IgD-negative memory B cell (primary cell): ENCODE results near the gene PDS5B. TPM values are rescaled to one million over a fixed set of nuclear protein-coding genes. Genes with fewer than 3 reads are reported as not detected.

Experiments
- H3K27ac Mint-ChIP-seq, 3 donors: one replicate each; pipeline ENCODE4 v1.8.0; 2020 to 2022; ENCODE audit warnings: mild to moderate bottlenecking in 3 of 3, mixed read lengths in 3 of 3, moderate library complexity in 1 of 3
- H3K27me3 Mint-ChIP-seq: one replicate; pipeline ENCODE4 v1.8.0; 2021; ENCODE audit warnings: mixed read lengths
- H3K36me3 Mint-ChIP-seq: one replicate; pipeline ENCODE4 v1.8.0; 2020; ENCODE audit warnings: mild to moderate bottlenecking, mixed read lengths
- H3K4me1 Mint-ChIP-seq, 3 donors: one replicate each; pipeline ENCODE4 v1.8.0; 2020 to 2022; ENCODE audit warnings: mixed read lengths in 3 of 3, mild to moderate bottlenecking in 1 of 3
- H3K4me3 Mint-ChIP-seq, 4 donors: one replicate each; pipeline ENCODE4 v1.8.0; 2020 to 2022; ENCODE audit warnings: mild to moderate bottlenecking in 4 of 4, mixed read lengths in 4 of 4, moderate library complexity in 3 of 4
- H3K9me3 Mint-ChIP-seq, 3 donors: one replicate each; pipeline ENCODE4 v1.8.0; 2020 to 2021; ENCODE audit warnings: mixed read lengths in 3 of 3, mild to moderate bottlenecking in 1 of 3
- polyA plus RNA-seq: library from polyadenylated mRNA; unstranded; fragments of 300-500 nt; fragmentation: Illumina TruSeq; gene quantifications from one replicate; pipeline ENCODE4 v1.2.3, GENCODE V29; 2021

PDS5B gene
- polyA plus RNA-seq, 1 donor from 2014 or later = 31.1 TPM

DNA sequence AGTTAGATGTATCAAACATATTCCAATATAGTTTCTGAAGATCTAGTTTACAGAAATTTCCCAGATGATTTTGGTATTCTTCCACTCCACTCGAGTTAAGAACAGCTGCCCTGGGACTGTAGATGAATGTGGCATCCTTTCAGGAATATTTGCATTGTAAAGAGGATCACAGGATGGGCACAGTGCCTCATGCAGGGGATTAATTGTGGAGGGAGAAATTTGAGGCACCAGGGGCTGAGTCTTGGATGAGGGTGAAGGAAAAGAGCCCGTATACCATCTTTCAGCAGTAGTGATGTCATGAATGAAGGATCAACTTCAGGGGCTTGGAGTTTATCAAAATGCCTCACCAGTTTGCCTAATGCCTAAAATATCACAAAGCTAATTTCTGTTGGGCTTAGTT, 4.0 kb upstream of the PDS5B start:
- Mint-ChIP-seq H3K4me3 (no peak overlapping the region), H3K27ac (no peak overlapping the region), H3K4me1 (peaks cover under 1 to 8% (median 2%) of the 10 kb centered on the region in 3 donors), H3K36me3 (no peaks in the 10 kb centered on the region), H3K27me3 (no peaks in the 10 kb centered on the region), H3K9me3 (peaks cover 1 to 6% (median 3%) of the 10 kb centered on the region in 3 donors)

DNA sequence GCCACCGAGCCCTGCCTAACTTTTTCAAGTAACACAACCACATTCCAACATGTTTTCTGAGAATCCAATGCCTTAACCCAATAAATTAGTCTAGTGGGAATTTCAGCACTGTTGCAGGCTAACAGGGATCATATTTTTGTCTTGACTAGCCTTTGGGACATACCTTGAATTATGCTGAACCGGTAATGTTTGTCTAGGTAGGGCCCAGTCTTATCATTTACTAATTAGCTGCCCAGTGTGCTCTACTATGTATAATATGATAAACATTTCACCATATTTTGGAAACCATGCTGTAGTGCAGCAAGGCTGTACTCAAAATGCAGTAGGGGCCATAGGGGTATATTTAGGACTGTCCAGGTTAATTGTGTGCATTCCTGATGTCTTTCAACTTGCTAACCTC, 3.3 kb upstream of the PDS5B start:
- Mint-ChIP-seq H3K9me3 (peaks cover 0 to 3% (median 0%) of the 10 kb centered on the region in 3 donors), H3K4me3 (peak overlapping the region in 1 of 4 donors; percentile 49), H3K4me1 (peaks cover 5 to 12% (median 7%) of the 10 kb centered on the region in 3 donors), H3K27ac (no peak overlapping the region), H3K36me3 (no peaks in the 10 kb centered on the region), H3K27me3 (no peaks in the 10 kb centered on the region)

DNA sequence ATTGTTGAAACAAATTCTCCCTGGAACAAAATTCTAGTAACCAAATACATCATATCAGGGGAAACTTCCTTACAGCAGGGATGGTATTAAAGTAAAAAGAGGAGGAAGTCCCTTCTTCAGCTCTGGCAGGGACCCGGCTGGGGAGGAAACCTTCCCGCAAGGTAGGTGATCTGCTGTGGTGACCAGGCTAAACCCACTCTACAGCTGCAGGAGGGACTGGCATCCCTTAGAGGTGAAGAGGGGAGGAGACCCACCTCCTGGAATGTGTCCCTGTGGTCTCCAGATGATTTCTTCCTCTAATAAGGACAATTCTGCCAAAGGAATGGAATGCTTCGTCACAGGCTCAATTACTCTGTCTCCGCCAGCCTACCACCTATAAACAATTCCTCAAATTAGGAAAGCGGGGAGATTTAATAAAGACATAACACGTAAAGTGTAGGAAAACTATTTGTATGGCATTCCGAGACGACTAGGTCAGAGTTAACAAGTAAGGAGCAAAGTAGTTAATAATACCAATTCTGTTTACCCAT, 637 bp upstream of the PDS5B start:
- peak overlapping the region in 2 of 3 donors; percentile 67 to 93 for H3K27ac Mint-ChIP-seq
- H3K9me3 Mint-ChIP-seq = no peaks in the 10 kb centered on the region
- H3K4me3 Mint-ChIP-seq = peak overlapping the region; percentile 86 to 94 (median 90)
- no peaks in the 10 kb centered on the region for H3K36me3 Mint-ChIP-seq
- no peaks in the 10 kb centered on the region for H3K27me3 Mint-ChIP-seq
- peaks cover 26 to 32% (median 27%) of the 10 kb centered on the region in 3 donors for H3K4me1 Mint-ChIP-seq

DNA sequence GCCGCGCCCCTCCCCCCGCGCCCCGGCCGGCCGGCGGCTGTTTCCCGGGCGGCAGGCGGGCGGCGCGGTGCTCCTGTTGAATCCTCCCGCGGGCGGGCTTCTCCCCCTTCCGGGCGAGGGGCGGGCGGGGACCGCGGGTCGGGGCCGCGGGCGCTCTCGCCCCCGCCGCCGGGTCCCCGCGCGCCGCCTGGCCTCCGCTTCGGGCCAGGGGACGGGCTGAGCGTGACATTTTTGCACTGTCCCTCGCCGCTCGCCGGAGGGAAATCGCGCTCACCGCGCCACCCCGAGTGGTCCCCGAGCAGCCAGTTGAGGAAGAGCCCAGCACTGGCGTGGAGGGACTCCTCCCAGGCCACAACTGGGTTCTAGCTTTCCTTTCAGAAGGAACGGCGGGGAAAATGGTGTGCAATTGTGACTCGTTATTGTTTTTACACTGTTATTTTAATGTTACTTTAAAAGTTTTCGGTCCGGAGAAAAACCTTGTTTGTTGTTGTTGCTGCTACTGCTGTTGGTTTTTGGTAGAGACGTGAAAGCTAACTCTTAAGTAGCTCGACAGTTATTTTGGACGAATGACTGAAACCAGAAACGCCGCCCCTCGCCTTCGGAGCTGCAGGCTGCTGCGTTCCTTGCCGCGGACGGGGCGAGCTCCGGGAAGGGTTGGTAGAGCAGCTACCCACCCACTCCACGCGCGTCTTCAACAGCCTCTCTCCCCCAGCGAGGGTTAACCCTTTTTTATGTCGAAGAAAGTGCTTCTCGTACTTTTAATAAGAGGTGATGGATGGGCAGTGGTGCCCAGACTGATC, 959 bp downstream of the PDS5B start:
- Mint-ChIP-seq H3K4me3 (peak overlapping the region; percentile 88 to 98 (median 94)), H3K4me1 (peaks cover 30 to 39% (median 32%) of the 10 kb centered on the region in 3 donors), H3K36me3 (no peaks in the 10 kb centered on the region), H3K27me3 (no peaks in the 10 kb centered on the region), H3K9me3 (no peaks in the 10 kb centered on the region), H3K27ac (peak overlapping the region; percentile 38 to 95 (median 91))

DNA sequence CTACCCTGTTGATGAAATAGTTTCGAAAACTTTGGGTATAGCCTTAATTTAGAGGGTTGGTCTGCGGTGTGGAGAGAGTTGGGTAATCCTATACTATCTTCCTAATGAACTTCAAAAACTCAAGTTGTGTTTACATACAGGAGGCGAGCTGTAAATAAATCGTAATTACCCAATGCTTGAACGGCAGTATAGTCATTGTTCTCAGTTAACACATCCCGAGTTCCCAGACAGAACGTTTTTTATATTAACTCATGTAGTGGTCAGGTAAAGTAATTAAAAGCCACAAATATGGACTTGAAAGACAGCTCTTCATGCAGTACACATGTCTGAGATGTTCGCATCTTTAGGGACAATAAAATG, 1.5 kb downstream of the PDS5B start:
- no peaks in the 10 kb centered on the region for H3K9me3 Mint-ChIP-seq
- H3K4me3 Mint-ChIP-seq = peak overlapping the region; percentile 88 to 98 (median 94)
- peaks cover 30 to 43% (median 36%) of the 10 kb centered on the region in 3 donors for H3K4me1 Mint-ChIP-seq
- no peaks in the 10 kb centered on the region for H3K36me3 Mint-ChIP-seq
- H3K27me3 Mint-ChIP-seq = no peaks in the 10 kb centered on the region
- H3K27ac Mint-ChIP-seq = peak overlapping the region; percentile 38 to 95 (median 91)

DNA sequence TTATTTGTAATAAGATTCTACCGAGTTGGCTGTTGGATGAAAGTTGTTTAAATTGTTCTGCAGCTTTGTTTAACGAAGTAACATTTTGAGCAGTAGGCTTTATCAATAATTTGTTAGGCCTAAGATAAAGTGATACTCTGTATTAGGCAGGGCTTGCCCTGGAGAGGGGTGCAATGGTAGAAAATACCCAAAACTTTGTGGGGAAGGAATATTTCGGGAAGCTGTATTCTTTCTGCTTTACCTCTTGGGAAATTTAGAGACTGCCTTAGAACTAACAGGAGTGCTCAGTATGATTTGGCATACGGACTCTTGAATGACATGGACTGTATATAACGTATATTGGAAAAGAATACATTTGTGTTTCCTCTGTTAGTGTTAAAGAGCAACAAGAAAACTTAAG, 2.5 kb downstream of the PDS5B start:
- H3K36me3 Mint-ChIP-seq = no peaks in the 10 kb centered on the region
- peak overlapping the region in 2 of 3 donors; percentile 3 to 95 for H3K27ac Mint-ChIP-seq

DNA sequence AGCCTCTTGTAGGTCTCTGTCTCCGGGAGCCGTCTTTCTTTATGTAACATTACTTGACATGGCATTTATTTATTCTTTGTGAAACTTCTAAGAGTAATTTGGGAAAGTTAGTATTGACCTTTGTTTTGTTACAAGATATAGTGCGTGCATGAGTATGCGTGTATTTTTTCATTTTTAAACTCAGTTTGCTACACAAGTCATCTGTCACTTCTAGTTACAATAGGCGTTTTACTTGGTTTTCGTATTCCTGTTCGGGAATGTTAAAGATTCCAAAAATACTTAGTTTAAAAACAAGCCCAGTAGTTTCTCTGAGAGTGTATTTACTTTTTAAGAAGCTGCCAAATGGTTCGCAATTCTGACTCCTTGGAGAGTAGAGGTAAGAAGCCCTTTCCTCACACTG, 3.2 kb downstream of the PDS5B start:
- no peaks in the 10 kb centered on the region for H3K36me3 Mint-ChIP-seq
- peak overlapping the region in 1 of 3 donors; percentile 47 for H3K27ac Mint-ChIP-seq
- peaks cover 38 to 50% (median 49%) of the 10 kb centered on the region in 3 donors for H3K4me1 Mint-ChIP-seq
- peak overlapping the region in 2 of 4 donors; percentile 75 to 95 for H3K4me3 Mint-ChIP-seq
- H3K27me3 Mint-ChIP-seq = no peaks in the 10 kb centered on the region
- no peaks in the 10 kb centered on the region for H3K9me3 Mint-ChIP-seq

More for the DNA sequence above, 2.5 kb downstream of the PDS5B start:
- peaks cover 33 to 47% (median 42%) of the 10 kb centered on the region in 3 donors for H3K4me1 Mint-ChIP-seq
- no peaks in the 10 kb centered on the region for H3K27me3 Mint-ChIP-seq
- H3K4me3 Mint-ChIP-seq = peak overlapping the region; percentile 73 to 98 (median 94)
- H3K9me3 Mint-ChIP-seq = no peaks in the 10 kb centered on the region

DNA sequence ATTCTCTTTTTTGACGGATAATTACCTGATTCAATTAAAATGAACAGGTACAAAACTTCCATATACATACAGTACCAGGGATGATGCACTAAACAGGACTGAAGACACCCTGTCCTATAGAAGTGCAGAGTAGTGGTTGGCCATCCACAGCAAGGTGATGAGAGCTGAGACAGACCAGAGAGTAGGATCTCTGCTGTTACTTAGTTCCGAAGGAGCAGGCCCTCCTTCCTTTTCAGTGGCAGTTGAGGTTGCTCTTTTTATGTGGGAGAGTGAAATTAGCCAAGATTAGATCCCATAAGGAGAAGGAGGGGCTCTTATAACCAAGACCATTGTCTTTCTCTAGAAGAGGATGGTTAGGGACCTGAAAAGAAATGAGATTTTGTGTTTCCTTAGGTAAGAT, 4.0 kb downstream of the PDS5B start:
- Mint-ChIP-seq H3K4me1 (peaks cover 41 to 54% (median 54%) of the 10 kb centered on the region in 3 donors), H3K27me3 (no peaks in the 10 kb centered on the region), H3K9me3 (no peaks in the 10 kb centered on the region), H3K36me3 (peaks cover 2% of the 10 kb centered on the region), H3K4me3 (peak overlapping the region in 1 of 4 donors; percentile 41), H3K27ac (peak overlapping the region in 1 of 3 donors; percentile 10)

DNA sequence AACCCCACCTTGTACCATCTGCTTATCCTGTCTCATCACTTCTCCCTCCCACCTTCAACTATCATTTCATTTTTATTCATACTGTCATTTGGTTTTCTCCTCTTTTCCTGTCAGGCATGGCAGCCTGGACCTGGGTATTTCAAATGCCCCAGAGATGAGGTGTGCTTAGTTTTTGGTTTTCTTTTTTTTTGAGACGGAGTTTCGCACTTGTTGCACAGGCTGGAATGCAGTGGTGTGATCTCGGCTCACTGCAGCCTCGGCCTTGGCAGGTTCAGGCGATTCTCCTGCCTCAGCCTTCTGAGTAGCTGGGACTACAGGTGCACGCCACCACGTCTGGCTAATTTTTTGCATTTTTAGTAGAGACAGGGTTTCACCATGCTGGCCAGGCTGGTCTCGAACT, 5.8 kb downstream of the PDS5B start:
- no peaks in the 10 kb centered on the region for H3K9me3 Mint-ChIP-seq
- H3K27me3 Mint-ChIP-seq = no peaks in the 10 kb centered on the region
- no peak overlapping the region for H3K27ac Mint-ChIP-seq
- peak overlapping the region in 1 of 4 donors; percentile 42 for H3K4me3 Mint-ChIP-seq
- peaks cover 40 to 56% (median 54%) of the 10 kb centered on the region in 3 donors for H3K4me1 Mint-ChIP-seq
- peaks cover 2% of the 10 kb centered on the region for H3K36me3 Mint-ChIP-seq

DNA sequence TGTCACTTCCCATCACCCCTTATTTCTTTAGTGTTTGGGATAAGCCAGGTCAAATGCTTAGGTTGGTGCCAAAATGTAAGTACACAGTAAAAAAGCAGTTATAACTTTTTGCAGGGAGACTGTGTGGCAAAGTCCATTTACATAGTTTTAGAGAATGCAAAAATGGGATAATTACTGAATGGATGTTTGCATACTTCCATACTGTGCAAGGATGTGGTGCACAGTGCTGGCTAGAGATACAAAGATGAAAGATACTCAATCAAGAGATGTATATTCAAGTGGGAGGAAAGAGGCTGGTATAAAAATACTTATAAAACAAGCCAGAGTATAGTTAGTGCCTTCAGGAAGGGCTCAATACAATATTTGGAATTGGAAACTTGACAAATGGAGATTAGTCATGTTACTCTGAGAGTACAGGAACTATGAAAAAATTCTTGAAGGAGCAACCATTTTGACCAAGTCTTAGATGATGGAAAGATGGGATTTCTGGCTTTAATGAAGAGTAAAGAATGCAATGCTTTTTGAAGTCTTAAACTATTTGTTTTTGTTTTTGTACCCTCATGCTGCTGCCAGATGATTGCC, 8.0 kb downstream of the PDS5B start:
- H3K4me3 Mint-ChIP-seq = no peak overlapping the region
- H3K27me3 Mint-ChIP-seq = no peaks in the 10 kb centered on the region
- H3K27ac Mint-ChIP-seq = no peak overlapping the region
- H3K36me3 Mint-ChIP-seq = peaks cover 2% of the 10 kb centered on the region
- H3K4me1 Mint-ChIP-seq = peaks cover 24 to 41% (median 37%) of the 10 kb centered on the region in 3 donors
- H3K9me3 Mint-ChIP-seq = no peaks in the 10 kb centered on the region

DNA sequence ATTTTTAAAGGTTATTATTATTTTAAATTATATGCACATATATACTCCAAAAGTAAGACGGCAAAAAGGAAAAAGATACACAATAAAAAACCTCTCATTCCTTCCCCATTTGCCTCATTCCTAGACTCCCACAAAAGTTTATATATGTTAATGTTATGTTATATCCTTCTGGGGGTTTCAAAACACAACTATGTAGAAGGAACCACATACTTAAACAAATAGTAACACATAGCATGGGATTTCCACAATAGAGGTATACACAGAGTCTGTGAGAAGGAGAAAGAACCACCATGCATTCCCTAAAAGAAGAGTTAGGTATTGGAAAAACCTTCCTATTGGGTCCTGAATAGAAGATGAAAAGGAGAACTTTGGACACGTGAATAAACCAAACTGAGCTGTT, 9.1 kb downstream of the PDS5B start:
- Mint-ChIP-seq H3K4me3 (no peak overlapping the region), H3K27me3 (no peaks in the 10 kb centered on the region), H3K36me3 (peaks cover 6% of the 10 kb centered on the region), H3K9me3 (no peaks in the 10 kb centered on the region), H3K27ac (no peak overlapping the region), H3K4me1 (peaks cover 23 to 41% (median 37%) of the 10 kb centered on the region in 3 donors)

DNA sequence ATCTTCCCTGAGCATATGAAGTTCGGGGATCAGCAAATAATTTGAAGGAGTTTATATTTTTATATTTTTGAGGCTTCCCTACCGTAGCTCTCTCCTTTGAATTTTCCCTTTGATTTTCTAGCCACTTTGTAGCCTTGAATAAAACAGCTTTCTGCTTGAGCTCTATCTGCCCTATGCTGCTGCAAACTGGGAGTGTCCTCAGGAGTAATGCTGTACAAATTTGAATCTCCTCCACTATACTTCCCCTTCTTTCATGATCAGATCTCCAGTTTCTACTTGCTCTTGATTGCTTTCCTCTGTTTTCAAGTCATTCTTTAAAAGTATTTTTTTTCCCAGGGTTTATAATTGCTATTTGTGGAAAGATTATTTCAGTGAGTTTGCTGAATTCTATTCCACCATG, 14.6 kb downstream of the PDS5B start:
- peak overlapping the region in 2 of 4 donors; percentile 2 for H3K4me3 Mint-ChIP-seq
- H3K27ac Mint-ChIP-seq = no peak overlapping the region
- no peaks in the 10 kb centered on the region for H3K27me3 Mint-ChIP-seq
- peaks cover 0 to 3% (median 0%) of the 10 kb centered on the region in 3 donors for H3K9me3 Mint-ChIP-seq
- peaks cover 34 to 52% (median 48%) of the 10 kb centered on the region in 3 donors for H3K4me1 Mint-ChIP-seq
- H3K36me3 Mint-ChIP-seq = peaks cover 5% of the 10 kb centered on the region

DNA sequence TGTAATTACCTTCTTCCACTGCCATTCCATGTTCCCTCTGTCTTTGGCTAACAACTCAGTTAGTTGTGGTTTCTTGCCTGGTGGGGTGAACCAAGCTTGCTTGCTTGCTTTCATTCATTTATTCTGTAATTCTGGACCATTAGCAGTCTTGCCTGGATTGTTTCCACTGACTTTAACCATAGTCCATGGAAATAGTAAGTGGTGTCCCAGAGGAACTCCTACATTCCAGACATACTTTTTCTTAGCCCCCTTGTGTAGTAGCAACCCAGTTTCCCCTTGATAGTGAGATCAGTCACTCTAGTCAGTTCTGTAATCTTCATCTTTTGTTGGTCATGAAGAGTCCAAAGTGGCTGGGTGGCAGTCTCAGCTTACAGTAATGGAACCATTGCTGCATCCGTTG, 23.2 kb downstream of the PDS5B start:
- no peak overlapping the region for H3K27ac Mint-ChIP-seq

DNA sequence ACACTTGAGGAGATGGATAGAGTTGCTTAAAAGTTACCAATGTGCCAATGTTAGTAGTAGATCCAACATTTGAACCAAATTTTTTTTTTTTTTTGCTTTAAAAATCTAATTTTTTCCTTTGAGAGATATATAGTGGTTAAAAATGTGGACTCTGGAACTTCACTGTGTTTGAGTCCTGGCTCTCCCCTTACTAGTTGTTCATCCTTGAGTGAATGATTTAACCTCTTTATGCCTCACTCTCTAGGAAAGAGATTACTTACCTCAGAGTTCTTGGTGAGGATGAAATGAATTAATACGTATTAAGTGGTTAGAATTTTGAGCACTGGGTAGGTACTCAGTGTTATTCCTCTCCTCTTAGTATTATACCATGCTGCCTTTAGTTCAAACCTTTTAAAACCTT, 24.3 kb downstream of the PDS5B start:
- no peaks in the 10 kb centered on the region for H3K27me3 Mint-ChIP-seq
- H3K9me3 Mint-ChIP-seq = peaks cover 3 to 18% (median 4%) of the 10 kb centered on the region in 3 donors
- H3K36me3 Mint-ChIP-seq = peaks cover 14% of the 10 kb centered on the region
- no peak overlapping the region for H3K4me3 Mint-ChIP-seq
- H3K4me1 Mint-ChIP-seq = peaks cover 30 to 44% (median 35%) of the 10 kb centered on the region in 3 donors
- H3K27ac Mint-ChIP-seq = no peak overlapping the region

More for the DNA sequence above, 23.2 kb downstream of the PDS5B start:
- H3K4me1 Mint-ChIP-seq = peaks cover 25 to 52% (median 38%) of the 10 kb centered on the region in 3 donors
- H3K4me3 Mint-ChIP-seq = no peak overlapping the region
- H3K27me3 Mint-ChIP-seq = no peaks in the 10 kb centered on the region
- H3K9me3 Mint-ChIP-seq = peaks cover 4 to 18% (median 5%) of the 10 kb centered on the region in 3 donors
- H3K36me3 Mint-ChIP-seq = peaks cover 14% of the 10 kb centered on the region

DNA sequence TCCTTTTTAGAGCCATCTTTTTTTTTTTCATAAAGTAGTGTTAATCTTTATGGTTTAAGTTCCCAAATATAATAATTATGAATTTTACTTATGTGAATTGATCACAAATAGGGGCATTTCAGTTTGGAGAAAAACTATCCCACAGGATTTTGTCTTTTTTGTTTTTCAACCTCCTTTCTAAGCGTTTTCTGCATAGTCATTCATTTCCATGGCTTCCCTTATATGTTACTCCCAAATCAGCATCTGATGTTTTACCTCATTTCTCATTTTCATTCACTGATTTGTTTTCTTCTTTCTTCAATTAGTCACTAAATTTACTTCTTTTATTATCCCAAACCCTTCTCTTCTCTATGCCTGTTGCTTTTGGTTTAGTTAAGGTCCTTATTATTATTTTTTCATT, 24.7 kb downstream of the PDS5B start:
- no peak overlapping the region for H3K27ac Mint-ChIP-seq
- peaks cover 3 to 18% (median 4%) of the 10 kb centered on the region in 3 donors for H3K9me3 Mint-ChIP-seq
- peak overlapping the region in 1 of 4 donors; percentile 45 for H3K4me3 Mint-ChIP-seq
- peaks cover 30 to 41% (median 35%) of the 10 kb centered on the region in 3 donors for H3K4me1 Mint-ChIP-seq
- H3K36me3 Mint-ChIP-seq = peaks cover 14% of the 10 kb centered on the region
- no peaks in the 10 kb centered on the region for H3K27me3 Mint-ChIP-seq
